Ishikawa (cell line): ENCODE data around the gene PCID2.

Experiments
- CREB1 ChIP-seq: IDR thresholded peaks from 2 replicates; pipeline ENCODE4 v1.6.1; 2012; ENCODE audit warnings: low read depth
- REST ChIP-seq: IDR thresholded peaks from 2 replicates; pipeline ENCODE4 v1.6.1; 2012; ENCODE audit warnings: low read depth, mild to moderate bottlenecking

- no peak for TF ChIP-seq REST
- no peak for TF ChIP-seq CREB1
These were observed 31.5 kb upstream of the PCID2 start for GRCh38 chr13:113239986-113240385.
